ENCODE results near the gene ECI1.
"Not testable (repeated sequence)": the region's sequence is repeated elsewhere in the genome, so short reads cannot be mapped to it uniquely, and the experiment has no call there.

ECI1 gene

DNA sequence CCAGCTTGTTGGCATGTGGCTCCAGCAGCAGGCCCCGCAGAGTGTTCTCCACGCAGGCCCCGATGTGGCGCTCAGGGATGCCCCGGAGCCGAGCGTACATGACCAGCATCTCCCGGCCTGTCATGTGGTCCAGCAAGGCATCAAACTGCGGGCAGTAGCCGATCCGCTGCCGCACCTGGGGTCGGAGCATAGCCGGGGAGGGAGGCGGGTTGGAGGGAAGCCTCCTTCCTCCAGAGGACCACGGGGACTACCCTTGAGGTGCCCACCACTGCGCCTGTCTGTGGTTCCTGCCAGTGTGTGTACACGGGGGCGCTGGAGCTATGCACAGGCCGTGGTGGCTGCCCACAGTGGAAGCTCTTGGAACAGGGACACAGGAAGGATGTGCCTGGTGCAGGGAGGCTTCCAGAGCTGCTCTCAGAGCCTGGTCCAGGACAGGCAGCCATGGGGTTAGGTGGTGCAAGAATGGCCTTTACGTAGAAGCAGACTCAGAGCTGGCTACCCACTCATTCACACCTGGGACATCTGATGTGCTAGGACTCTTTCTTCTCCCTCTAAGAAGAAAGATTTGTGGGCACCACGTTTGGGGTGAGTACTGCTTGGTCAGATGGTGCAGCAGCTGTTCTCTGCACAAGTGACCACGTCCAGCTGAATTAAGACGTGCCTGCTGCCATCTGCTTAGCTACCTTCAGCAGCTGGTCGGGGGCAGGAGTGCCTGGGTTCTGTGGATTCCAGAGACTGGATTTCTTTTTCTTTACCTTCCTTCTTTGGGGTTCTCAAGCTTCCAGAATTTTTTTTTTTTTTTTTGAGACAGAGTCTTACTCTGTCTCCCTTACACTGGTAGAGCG is 27.8 kb upstream of the ECI1 start:
- no peak for DNase-seq

DNA sequence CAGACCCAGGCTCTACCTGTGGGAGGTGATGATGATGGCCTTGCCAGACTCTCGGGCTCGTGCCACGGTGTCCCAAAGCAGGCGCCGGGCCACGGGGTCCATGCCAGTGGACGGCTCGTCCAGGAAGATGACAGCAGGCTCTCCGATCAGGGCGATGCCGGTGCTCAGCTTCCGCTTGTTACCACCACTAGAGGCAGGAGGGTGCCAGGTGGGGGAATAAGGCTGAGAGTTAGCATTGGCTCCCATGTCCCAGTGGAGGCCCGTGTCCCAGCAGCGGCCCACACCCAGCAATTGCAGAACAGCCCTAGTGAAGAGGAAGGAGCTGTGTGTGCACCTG is 26.9 kb upstream of the ECI1 start:
- no peak for DNase-seq

- DNase-seq = no peak
These were observed 26.3 kb upstream of the ECI1 start for GRCh38 chr16:2277466-2278271.

DNA sequence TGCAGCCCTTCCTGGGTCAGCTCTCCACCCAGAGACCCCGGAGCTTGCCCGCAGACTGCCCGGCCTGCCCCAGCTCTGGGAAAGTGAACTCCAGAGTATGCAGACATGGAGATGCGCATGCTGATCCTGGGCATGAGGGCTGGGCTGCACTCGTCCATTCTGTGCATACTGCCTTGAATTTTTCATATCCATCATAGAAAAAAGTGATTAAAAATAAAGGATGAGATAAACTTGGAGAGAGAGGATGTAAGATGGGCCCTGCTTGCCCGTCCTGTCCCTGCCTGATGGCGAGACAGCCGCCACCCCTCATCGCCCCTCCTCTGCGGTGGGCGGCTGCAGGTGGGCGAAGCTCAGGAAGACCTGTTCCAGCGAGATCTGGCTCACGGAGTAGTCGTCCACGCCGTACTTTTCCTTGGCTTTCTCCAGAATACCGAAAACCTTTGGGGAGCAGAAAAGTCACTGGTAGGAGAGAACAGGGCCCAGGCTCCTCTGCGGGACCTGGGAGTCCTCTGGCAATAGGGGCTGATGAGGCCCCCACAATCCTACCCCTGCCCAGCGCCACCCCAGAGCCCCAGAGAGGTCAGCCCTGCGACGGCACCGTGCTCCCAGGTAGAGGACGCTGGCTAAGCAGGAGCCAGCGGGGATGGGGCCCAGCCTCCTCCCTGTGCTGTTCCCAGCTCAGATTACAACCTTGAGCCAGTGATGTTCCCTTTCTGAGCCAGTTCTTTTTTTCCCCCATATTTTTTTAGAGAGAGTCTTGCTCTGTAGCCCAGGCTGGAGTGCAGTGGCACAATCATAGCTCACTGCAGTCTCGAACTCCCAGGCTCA is 25.2 kb upstream of the ECI1 start:
- DNase-seq = no peak

- DNase-seq = no peak
These were observed 24.3 kb upstream of the ECI1 start for GRCh38 chr16:2275476-2276367.

- no peak for DNase-seq
These were observed 22.5 kb upstream of the ECI1 start for GRCh38 chr16:2273931-2274330.

DNA sequence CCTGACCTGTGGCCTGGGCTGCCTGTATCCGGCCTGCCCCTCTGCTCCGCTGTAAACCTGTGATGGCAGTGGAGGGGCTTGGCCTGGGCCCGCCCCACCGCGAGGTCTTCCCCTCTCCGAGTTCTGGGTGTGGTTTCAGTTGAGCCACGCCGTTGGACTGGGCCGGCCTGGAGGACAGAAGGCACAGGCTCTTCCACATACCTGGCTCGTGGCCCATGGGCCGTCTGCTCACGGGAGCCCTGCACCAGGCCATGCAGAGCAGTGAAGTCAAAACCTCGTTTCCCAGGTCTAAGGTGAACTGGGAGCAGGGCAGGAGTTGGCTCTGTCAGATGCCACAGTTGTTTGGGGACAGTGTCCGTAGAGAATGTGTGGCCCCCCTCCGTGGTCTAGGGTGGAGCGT is 22.1 kb upstream of the ECI1 start:
- no peak for DNase-seq

GRCh38 chr16:2271848-2272461 is 20.6 kb upstream of the ECI1 start:
- DNase-seq = no peak

GRCh38 chr16:2270588-2271470 is 19.4 kb upstream of the ECI1 start:
- DNase-seq = no peak

GRCh38 chr16:2270070-2270462 is 18.7 kb upstream of the ECI1 start:
- no peak for DNase-seq

DNA sequence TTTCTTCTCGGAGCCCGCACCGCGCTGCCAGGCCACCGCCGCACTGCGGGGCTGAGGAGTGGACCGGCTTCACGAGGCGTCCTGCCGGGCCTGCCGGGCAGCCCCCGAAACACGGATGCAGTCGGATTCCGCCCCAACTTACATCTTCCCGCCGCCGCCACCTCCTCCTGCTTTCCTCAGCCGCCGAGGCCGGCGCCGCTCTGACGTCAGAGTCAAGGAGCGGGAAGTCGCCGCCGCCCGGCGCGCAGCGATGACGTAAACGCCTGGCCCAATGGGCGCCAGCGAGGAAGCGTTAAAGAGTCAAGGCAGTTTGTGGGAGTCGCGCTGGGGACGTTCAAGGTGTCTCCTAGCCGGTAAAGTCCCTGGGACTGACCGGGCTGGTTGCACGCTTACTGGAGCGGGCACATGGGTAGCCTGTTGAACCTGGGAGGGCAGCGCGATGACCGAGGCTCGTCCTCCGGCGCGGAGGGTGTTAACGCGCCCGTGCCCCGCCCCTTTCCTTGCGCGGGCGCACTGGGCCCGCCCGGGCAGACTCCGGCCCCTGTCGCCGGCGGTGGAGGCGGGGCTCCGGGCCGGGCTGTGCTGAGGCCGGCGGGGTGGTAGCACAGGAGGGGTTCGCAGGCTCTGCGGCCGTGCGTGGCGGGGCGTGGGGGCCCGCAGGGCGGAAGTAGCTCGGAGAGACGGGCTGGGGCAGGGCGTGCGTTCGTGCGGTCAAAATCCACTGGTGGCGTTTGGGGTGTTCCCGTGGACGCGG is 16.7 kb upstream of the ECI1 start, which contains the start of gene RNPS1:
Gene RNPS1 (minus strand): TSS at position 214 of the 754 bp plus-strand sequence. CDS start 3,483 bp downstream, outside the sequence.
- DNase-seq = peak; percentile 97 to 99 (median 99)

DNA sequence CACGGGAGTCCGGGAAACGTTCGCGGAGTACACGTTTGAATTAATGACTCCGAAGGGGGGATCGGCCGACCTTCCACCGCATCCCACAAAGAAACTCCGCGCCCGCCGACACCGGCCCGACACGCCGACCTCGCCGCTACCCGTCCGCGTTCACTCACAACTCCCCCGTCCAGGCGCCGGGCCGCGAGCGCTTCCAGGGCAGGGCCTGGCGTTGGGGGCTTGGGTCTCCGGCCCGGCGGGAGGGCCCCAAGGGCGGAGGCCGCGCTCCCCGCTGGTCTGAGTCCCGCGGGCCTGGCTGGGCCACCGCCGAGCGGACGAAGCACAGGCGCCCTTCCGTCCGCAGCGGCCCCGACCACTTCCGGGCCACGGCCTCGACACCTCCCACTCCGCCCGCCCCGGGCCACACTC is 16.1 kb upstream of the ECI1 start:
- not testable (repeated sequence) for DNase-seq

DNA sequence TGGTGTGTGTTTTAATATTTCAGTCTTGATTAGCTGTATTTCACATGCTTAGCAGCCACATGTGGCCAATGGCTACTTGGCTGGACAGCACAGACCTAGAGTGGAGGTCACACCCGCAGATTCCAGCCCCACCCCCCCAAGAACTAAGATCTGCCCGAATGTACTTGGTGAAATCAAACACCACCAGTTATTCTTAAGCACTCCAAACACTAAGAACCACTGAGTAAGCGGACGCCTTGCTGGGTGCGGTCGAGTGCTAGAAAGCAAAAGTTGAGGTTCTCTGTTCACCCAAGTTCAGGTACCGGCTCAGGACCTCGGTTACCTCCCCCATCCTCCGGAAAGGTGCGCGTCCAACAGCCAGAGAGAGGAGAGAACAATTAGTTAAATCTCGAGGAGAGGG is 15.5 kb upstream of the ECI1 start:
- DNase-seq = not testable (repeated sequence)

GRCh38 chr16:2263026-2263425 is 11.6 kb upstream of the ECI1 start:
- not testable (repeated sequence) for DNase-seq

DNA sequence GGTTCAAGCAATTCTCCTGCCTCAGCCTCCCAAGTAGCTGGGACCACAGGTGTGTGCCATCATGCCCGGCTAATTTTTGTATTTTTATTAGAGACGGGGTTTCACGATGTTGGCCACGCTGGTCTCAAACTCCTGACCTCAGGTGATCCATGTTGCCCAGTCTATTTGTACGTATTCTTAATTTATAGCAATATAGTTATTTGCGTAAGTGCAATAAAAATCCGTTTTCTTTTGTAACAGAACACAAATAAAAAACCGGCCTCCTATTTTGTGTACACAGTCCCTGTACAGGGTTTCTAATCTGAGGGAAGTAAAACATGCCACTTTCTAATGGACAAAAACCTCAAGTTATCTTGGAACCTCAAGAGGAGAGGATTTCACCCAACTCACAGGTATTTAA is 8.9 kb upstream of the ECI1 start:
- no peak for DNase-seq

- DNase-seq = not testable (repeated sequence)
These were observed 7.1 kb upstream of the ECI1 start for GRCh38 chr16:2258530-2258929.

GRCh38 chr16:2257726-2258125 is 6.3 kb upstream of the ECI1 start:
- DNase-seq = no peak

DNA sequence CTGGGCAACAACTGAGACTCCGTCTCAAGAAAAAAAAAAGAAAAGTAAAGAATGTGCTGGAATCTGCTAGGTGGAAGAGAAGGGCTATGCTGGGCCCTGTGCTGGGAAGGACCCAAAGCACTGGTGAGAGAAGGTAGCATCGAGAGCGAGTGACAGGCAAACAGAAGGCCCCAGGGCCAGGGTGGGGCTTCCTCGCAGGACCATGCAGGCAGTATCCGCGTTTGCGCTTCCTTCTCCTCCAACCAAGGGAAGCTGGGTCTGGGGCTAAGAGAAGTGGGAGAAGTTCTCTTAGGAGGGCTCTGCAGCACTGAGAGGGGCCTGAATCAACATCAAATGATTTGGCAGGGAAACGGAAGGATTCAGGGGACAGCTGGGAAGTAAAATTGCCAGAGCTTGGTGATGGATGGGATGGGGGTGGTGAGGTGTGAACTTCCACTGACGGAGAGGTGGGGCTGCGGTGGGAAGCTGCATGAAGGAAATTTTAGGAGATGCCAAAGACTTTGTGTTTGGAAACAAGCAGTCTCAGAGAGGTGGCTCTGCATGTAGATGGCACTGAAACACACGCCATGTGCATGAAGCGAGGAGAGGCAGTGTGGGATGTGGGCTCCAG is 5.2 kb upstream of the ECI1 start:
- no peak for DNase-seq

DNA sequence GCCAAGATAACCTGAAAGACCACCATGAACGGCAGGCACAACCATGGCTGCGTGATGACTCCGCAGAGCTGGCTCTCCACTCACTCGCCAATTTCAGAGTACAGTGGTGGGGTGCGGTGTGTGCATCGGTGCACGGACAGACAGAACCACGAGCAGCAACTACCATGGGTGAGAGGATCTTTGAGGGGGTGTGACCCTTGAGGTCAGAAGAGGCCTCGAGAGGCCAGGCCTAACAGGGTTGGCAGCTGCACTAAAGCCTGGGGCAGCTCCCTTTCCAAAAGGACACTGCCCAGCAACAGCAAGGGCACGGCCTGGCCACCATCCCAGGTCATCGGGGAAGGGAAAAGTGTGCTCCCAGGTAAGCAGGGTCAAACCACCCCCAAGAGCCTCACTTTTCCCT is 1.9 kb upstream of the ECI1 start:
- no peak for DNase-seq

DNA sequence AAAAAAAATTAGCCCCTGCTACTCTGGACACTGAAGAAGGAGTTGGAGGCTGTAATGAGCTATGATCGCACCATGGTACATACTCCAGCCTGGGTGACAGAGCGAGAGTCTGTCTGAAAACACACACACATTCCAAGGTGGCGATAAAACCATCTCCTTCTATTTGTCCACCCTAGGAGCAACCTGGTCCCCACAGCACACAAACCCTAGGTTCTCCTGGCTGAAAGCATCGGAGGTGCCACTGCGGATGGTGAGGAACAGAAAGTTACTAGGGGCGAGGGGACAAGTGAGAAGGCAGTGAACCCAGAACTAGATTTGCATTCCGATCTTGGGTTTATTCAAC is 1.4 kb upstream of the ECI1 start:
- DNase-seq = no peak

Data from suppressor macrophage treated with lipopolysaccharide for 1 hour (primary cell).